Uterus (tissue), 2 donors: ENCODE measurements around the gene RAB10.

Experiments used
- CTCF ChIP-seq, 4 experiments: fragments of 200-600 bp in 2 of 4; fragments of 450-650 bp in 2 of 4; sonication (generic) in 2 of 4; IDR thresholded peaks; one replicate each; pipeline ENCODE4 v1.5.1; 2016 to 2019; ENCODE audit warnings: antibody characterized with exemption in 4 of 4, mild to moderate bottlenecking in 2 of 4, moderate library complexity in 1 of 4
- POLR2A ChIP-seq, 2 donors: fragments of 450-650 bp; IDR thresholded peaks; one replicate each; pipeline ENCODE4 v1.6.1; 2016; ENCODE audit warnings: antibody characterized with exemption in 2 of 2, mild to moderate bottlenecking in 1 of 2, moderate library complexity in 1 of 2

- TF ChIP-seq CTCF (IDR thresholded peaks at IDR 0.05) (no peak), POLR2A (IDR thresholded peaks at IDR 0.05) (no peak)
Measured at GRCh38 chr2:26095758-26096157, 61.9 kb downstream of the RAB10 start.
